HEK293T (cell line): Measurements from ENCODE around the gene AMFR.

Experiments
- ELF4 ChIP-seq: fragments of 450-650 bp; IDR thresholded peaks from 2 replicates; pipeline ENCODE4 v1.6.1; 2017; ENCODE audit warnings: antibody characterized with exemption
- FOXM1 ChIP-seq: fragments of 450-650 bp; IDR thresholded peaks from 2 replicates; pipeline ENCODE4 v1.6.1; 2017; ENCODE audit warnings: mild to moderate bottlenecking, borderline replicate concordance
- HDGF ChIP-seq: fragments of 450-650 bp; IDR thresholded peaks from 2 replicates; pipeline ENCODE4 v1.6.1; 2017; ENCODE audit warnings: antibody characterized with exemption, borderline replicate concordance
- SUZ12 ChIP-seq: fragments of 450-650 bp; IDR thresholded peaks from 2 replicates; pipeline ENCODE4 v1.6.1; 2016; ENCODE audit warnings: mild to moderate bottlenecking

- TF ChIP-seq HDGF (no peak), ELF4 (no peak), SUZ12 (no peak), FOXM1 (no peak)
Observed at GRCh38 chr16:56329887-56330286, 95.5 kb downstream of the AMFR start.
